Activated CD4-positive, alpha-beta T cell treated with anti-CD3 and anti-CD28 coated beads, Interleukin-2, amount 10 ng/mL, durations not matched to agents 7 days and 5 days (primary cell): Measurements from ENCODE around the gene SUSD6. TPM values are rescaled to one million over a fixed set of nuclear protein-coding genes. Genes with fewer than 3 reads are reported as not detected.
A peak's percentile ranks its signal among the peaks of the same experiment; 100 is the strongest.

Experiments used
- CTCF ChIA-PET: fragments of 350-600 bp; sonication (Branson Sonifier 250); formaldehyde crosslinking; loops from one replicate; lab custom pipeline; 2021; ENCODE audit warnings: antibody characterized with exemption; lab: Charles Lee
- POLR2A ChIA-PET: fragments of 350-600 bp; sonication (Branson Sonifier 250); formaldehyde crosslinking; loops from one replicate; lab custom pipeline; 2021; ENCODE audit warnings: antibody characterized with exemption; lab: Charles Lee
- DNase-seq: peaks from one replicate; pipeline ENCODE4 v3.0.0-alpha.2; 2020
- H3K27ac Mint-ChIP-seq: one replicate; pipeline ENCODE4 v1.8.0; 2021; ENCODE audit warnings: mild to moderate bottlenecking, moderate library complexity, mixed read lengths
- H3K27me3 Mint-ChIP-seq: one replicate; pipeline ENCODE4 v1.8.0; 2021; ENCODE audit warnings: mixed read lengths
- H3K36me3 Mint-ChIP-seq: one replicate; pipeline ENCODE4 v1.8.0; 2021; ENCODE audit warnings: low read depth, mixed read lengths
- H3K4me1 Mint-ChIP-seq: one replicate; pipeline ENCODE4 v1.8.0; 2021; ENCODE audit warnings: mixed read lengths
- H3K4me3 Mint-ChIP-seq: one replicate; pipeline ENCODE4 v1.8.0; 2021; ENCODE audit warnings: mild to moderate bottlenecking, moderate library complexity, mixed read lengths
- H3K9me3 Mint-ChIP-seq: one replicate; pipeline ENCODE4 v1.8.0; 2021; ENCODE audit warnings: mixed read lengths
- total RNA-seq, 2 experiments: library from RNA; stranded (reverse); gene quantifications; one replicate each; pipeline ENCODE4 v1.2.3, GENCODE V29; 2021

SUSD6 gene
- total RNA-seq, 2 experiments from 2014 or later = 42.6 to 45.0 TPM

DNA sequence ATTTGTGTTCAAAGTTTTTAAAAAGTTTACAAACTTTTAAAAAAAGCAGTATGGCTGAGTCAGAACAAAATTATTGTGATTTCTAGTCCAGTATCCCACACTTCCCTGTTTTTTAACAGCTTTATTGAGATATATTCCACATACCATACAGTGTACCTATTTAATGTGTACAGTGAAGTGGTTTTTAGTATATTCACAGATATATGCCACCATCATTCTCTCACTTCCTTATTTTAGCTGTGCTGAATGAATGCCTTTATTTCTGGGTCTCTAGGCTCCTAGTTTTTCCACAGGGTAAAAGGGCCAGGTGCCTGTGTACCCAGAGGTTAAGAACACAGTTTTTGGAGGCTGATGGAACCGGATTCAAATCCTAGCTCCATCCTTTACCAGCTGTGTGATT is 96.7 kb downstream of the SUSD6 start:
- Mint-ChIP-seq H3K27me3 (no peaks in the 10 kb centered on the region), H3K36me3 (peaks cover 76% of the 10 kb centered on the region), H3K27ac (no peak overlapping the region), H3K4me3 (no peak overlapping the region), H3K4me1 (peaks cover 72% of the 10 kb centered on the region), H3K9me3 (no peaks in the 10 kb centered on the region)
- ChIA-PET CTCF (interaction anchor here (0.6 to 2.3 kb wide), 5 partner anchors 8 to 83 kb away, joined by 3 to 7 read pairs (median 3); no protein-coding TSS in a partner anchor), POLR2A (no interaction called here)
- DNase-seq = no peak

DNA sequence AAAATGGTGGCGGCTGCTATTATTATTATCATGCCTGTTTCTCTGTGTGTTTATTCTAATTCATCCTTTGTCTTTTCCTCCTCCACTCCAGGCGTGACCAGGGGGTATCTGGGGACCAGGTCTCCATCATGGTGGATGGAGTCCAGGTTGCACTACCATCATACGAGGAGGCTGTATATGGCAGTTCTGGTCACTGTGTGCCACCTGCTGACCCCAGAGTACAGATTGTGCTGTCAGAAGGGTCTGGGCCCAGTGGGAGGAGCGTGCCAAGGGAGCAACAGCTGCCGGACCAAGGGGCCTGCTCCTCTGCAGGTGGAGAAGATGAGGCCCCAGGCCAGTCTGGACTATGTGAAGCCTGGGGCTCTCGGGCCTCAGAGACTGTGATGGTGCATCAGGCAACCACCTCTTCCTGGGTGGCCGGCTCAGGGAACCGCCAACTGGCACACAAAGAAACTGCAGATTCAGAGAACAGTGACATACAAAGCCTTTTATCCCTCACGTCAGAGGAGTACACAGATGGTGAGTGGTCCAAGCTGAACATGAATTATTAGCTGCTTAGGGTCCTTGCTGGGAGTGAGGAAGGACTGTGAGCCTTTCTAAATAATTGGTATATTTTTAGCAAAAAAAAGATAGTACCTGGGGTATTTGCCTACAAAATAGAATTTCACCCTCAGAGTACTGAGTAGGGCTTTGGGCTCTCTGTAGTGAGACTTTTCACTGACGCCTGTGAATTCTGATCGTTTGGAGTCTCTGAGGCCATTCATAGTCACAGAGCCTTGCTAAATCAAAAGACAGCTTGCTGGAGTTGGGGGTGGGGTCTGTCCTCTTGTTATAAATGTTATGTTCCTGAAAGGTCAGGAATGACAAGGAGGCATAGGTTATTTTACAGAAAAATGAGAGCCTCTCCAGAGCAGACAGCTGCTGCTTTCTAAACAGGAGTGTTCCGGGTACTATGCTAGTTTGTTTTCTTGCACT is 97.5 kb downstream of the SUSD6 start:
- no peaks in the 10 kb centered on the region for H3K9me3 Mint-ChIP-seq
- DNase-seq = peak; percentile 52
- peaks cover 72% of the 10 kb centered on the region for H3K4me1 Mint-ChIP-seq
- ChIA-PET CTCF (interaction anchor here (0.6 to 2.3 kb wide), 9 partner anchors 9 to 124 kb away, joined by 3 to 7 read pairs (median 3); no protein-coding TSS in a partner anchor), POLR2A (interaction anchor here (0.8 kb wide), 1 partner anchor 98 kb away, joined by 3 read pairs; the partner anchor contains the start of gene SUSD6)
- no peaks in the 10 kb centered on the region for H3K27me3 Mint-ChIP-seq
- peaks cover 80% of the 10 kb centered on the region for H3K36me3 Mint-ChIP-seq
- H3K27ac Mint-ChIP-seq = peak overlapping the region; percentile 55
- H3K4me3 Mint-ChIP-seq = no peak overlapping the region

DNA sequence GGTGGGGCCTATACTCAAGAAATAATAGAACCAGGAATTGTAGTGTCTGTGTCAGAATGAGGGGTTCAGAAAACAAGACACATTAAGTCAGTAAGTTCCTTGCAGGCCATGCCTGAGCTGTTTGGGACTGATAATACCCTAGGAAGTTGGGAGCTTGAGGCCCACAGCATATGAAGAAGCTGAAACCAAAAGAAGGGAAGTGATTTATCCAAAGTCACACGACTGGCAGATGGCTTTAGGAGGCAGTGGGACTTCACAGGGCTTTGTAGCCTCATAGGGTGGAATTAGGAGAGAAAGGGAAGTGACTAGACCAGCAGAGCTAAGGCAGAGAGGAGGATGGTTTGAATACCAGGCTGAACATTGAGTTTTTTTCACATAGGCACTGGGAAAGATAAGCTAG is 99.0 kb downstream of the SUSD6 start:
- Mint-ChIP-seq H3K36me3 (peaks cover 79% of the 10 kb centered on the region), H3K9me3 (no peaks in the 10 kb centered on the region), H3K4me3 (no peak overlapping the region), H3K4me1 (peaks cover 72% of the 10 kb centered on the region), H3K27me3 (no peaks in the 10 kb centered on the region), H3K27ac (peak overlapping the region; percentile 6)
- DNase-seq = no peak
- ChIA-PET CTCF (interaction anchor here (1.2 to 2.0 kb wide), 6 partner anchors 8 to 130 kb away, joined by 3 to 6 read pairs (median 4); no protein-coding TSS in a partner anchor), POLR2A (no interaction called here)

DNA sequence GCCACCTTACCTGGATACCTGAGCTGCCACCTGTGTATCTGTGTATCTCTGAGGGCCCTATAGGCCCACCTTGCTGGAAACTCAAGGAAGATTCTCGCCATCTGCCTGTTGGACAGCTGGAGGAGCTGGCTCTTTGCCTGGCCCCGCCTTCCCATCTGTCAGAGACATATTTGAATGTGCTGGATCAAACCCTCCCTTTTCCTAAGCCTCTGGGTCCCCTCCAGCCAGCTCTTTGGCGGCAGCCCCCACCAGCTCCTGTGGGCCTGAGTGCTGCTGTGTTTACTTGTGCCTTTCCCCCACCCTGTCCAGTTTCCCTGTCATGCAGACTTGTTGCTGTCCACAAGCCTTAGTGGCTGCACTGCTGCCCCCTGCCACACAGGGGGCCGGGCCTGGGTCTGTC is 99.7 kb downstream of the SUSD6 start:
- peaks cover 71% of the 10 kb centered on the region for H3K4me1 Mint-ChIP-seq
- no peak overlapping the region for H3K4me3 Mint-ChIP-seq
- no peaks in the 10 kb centered on the region for H3K27me3 Mint-ChIP-seq
- ChIA-PET CTCF (interaction anchor here (0.6 to 2.0 kb wide), 8 partner anchors 9 to 131 kb away, joined by 3 to 6 read pairs (median 4); no protein-coding TSS in a partner anchor), POLR2A (no interaction called here)
- H3K9me3 Mint-ChIP-seq = no peaks in the 10 kb centered on the region
- peak overlapping the region; percentile 77 for H3K27ac Mint-ChIP-seq
- H3K36me3 Mint-ChIP-seq = peaks cover 79% of the 10 kb centered on the region
- DNase-seq = no peak

DNA sequence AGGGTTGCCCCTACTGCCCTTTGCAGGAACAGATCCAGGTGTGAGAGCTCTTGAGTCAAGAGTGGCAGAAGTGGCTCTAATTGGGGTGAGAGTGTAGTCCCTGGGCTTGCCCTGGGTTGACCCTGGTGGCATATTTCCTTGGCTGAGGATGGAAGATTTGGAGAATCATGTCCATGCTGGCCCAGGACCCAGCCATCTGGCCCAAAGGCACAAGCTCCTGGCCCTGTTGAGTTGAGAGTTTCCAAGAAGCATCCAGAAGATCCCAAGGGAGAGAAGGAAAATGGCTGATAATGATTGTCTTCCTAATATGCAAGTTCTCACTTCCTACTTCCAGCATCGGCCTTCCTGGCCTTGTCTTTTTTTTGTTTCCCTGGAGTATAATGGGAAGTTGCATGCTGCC is 100.1 kb downstream of the SUSD6 start:
- H3K9me3 Mint-ChIP-seq = no peaks in the 10 kb centered on the region
- H3K27me3 Mint-ChIP-seq = no peaks in the 10 kb centered on the region
- peaks cover 74% of the 10 kb centered on the region for H3K4me1 Mint-ChIP-seq
- H3K4me3 Mint-ChIP-seq = no peak overlapping the region
- peaks cover 80% of the 10 kb centered on the region for H3K36me3 Mint-ChIP-seq
- H3K27ac Mint-ChIP-seq = peak overlapping the region; percentile 77
- DNase-seq = no peak
- ChIA-PET POLR2A (no interaction called here), CTCF (interaction anchor here (0.9 to 1.9 kb wide), 4 partner anchors 10 to 82 kb away, joined by 3 to 6 read pairs (median 4); no protein-coding TSS in a partner anchor)

DNA sequence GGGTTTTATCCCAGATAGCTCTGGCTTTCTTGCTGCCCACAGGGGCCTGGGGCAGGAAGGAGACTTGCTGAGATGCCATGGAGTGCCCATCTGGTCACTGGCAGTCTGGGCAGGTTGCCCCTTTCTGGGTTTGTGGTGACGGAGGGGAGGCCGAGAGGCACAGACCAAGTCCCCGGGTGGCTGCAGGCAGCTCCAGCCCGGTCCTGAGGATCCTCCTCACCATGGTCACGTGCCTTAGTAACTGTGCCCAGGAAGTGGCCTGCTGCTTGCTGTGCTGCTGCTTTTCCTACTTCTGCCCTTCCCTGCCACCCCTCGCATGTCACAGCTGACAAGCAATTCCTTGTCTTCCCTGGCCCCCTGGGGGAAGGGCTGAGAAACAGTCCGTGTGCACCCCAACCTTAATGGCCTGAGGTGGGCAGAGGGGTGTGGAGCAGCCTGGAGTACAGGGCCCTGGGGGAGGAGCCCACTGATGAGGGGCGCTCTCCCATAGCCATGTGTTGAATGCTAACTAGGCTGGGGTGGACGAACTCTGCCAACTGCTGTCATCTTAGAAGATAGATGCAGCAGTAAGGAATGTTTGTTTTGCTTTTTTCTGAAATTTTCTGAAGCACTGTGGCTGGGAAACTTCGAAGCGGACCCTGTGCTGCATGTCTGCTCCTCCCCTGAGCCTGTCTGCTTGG is 100.6 kb downstream of the SUSD6 start:
- CTCF ChIA-PET = interaction anchor here (0.9 to 1.9 kb wide), 3 partner anchors 10 to 65 kb away, joined by 3 to 6 read pairs (median 3); no protein-coding TSS in a partner anchor
- DNase-seq = no peak
- H3K27ac Mint-ChIP-seq = peak overlapping the region; percentile 87
- no peaks in the 10 kb centered on the region for H3K9me3 Mint-ChIP-seq
- POLR2A ChIA-PET = no interaction called here
- peaks cover 79% of the 10 kb centered on the region for H3K36me3 Mint-ChIP-seq
- no peak overlapping the region for H3K4me3 Mint-ChIP-seq
- H3K4me1 Mint-ChIP-seq = peaks cover 77% of the 10 kb centered on the region
- no peaks in the 10 kb centered on the region for H3K27me3 Mint-ChIP-seq

DNA sequence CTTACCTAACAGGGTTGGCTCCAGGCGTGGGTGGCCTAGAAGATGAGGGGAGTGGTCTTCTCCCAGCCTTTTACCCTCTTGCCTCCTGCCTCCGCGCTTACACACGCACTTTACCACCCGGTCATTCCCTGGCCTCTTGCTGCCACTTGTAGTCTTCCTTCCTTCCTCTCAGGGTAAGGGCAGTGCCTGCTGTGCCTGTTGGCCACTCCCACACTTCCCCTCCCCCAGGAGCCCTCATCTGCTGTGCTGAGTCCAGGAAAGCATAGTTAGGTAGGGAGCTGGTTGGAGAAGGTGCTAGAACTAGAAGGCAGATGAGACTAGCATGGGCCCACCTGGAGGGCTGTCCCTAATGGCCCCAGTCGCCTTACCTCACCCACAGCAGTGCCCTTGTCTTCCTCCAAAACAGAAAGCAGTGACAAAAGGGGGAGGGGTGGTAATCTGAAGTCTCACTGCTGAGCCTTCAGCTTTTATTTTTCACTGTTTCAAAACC is 101.2 kb downstream of the SUSD6 start:
- peak; percentile 53 for DNase-seq
- Mint-ChIP-seq H3K27me3 (no peaks in the 10 kb centered on the region), H3K27ac (peak overlapping the region; percentile 87), H3K4me1 (peaks cover 78% of the 10 kb centered on the region), H3K9me3 (no peaks in the 10 kb centered on the region), H3K36me3 (peaks cover 76% of the 10 kb centered on the region), H3K4me3 (no peak overlapping the region)
- POLR2A ChIA-PET = no interaction called here
- CTCF ChIA-PET = interaction anchor here (0.6 to 1.6 kb wide), 3 partner anchors 10 to 28 kb away, joined by 3 to 4 read pairs (median 3); no protein-coding TSS in a partner anchor

DNA sequence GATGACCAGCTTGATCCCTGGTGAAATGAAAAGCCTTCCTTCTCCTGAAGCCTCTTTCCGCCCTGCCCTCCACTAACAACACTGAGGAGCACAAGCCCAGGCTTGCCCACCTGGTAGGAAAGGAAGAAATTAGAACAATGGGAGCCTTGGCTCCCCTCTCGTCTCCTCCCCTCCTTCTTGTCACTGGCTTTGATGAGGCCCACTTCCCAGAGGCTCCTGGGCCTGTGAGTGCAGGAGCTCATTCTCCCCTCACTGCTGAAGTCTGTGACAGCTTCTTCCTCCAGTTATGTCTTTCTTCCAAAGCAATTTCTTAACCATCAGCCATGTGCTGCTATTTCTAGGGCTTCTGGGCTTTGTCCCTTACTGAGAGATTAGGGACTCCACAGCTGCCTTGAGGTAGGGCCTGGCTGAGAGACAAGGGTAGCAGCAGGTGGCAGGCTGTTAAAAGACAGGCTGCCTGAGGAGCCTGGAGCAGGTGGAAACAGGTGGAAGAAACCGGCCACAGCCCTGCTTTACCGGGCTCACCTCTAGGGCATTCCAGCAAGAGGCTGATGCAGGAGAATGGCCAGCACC is 101.9 kb downstream of the SUSD6 start:
- peaks cover 74% of the 10 kb centered on the region for H3K36me3 Mint-ChIP-seq
- CTCF ChIA-PET = interaction anchor here (0.6 to 2.2 kb wide), 12 partner anchors 8 to 133 kb away, joined by 3 to 8 read pairs (median 3); no protein-coding TSS in a partner anchor

DNA sequence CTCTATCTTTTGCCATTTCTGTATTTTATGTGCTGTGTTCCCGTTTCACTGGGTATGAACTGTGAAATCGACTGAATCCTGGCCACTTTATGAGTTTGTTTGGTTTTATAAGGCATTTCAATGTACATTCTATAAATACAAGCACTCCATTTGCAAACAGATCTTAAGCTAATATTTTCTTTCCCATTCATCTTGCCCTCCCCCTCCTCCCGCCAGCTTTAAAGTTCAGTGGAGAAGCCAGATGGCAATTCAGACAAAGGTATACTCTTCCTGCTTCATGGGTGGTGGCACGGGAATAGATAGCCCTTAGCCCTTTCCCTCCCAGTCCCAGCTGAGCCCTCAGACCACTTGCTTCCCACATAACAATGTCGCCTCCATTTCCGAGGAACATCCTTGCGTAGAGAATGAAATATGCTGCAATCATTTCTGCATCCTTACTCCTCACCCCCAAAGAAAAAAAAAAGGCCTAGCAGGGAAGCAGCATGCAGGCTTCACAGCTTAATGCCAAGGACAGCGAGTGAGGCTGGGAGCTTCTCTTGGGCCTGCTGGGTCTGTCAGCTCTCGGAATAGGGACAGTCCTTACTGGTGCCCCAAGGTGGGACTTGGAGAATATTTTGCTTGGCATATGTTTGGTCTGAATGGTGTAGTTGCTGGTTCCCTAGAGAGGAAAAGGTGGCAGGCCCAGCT is 102.7 kb downstream of the SUSD6 start:
- POLR2A ChIA-PET = no interaction called here

More for the DNA sequence above, 101.9 kb downstream of the SUSD6 start:
- Mint-ChIP-seq H3K4me1 (peaks cover 78% of the 10 kb centered on the region), H3K4me3 (no peak overlapping the region), H3K9me3 (no peaks in the 10 kb centered on the region), H3K27ac (peak overlapping the region; percentile 87), H3K27me3 (no peaks in the 10 kb centered on the region)
- POLR2A ChIA-PET = interaction anchor here (0.5 kb wide), 1 partner anchor 1186 kb away, joined by 3 read pairs; no protein-coding TSS in a partner anchor
- no peak for DNase-seq

DNA sequence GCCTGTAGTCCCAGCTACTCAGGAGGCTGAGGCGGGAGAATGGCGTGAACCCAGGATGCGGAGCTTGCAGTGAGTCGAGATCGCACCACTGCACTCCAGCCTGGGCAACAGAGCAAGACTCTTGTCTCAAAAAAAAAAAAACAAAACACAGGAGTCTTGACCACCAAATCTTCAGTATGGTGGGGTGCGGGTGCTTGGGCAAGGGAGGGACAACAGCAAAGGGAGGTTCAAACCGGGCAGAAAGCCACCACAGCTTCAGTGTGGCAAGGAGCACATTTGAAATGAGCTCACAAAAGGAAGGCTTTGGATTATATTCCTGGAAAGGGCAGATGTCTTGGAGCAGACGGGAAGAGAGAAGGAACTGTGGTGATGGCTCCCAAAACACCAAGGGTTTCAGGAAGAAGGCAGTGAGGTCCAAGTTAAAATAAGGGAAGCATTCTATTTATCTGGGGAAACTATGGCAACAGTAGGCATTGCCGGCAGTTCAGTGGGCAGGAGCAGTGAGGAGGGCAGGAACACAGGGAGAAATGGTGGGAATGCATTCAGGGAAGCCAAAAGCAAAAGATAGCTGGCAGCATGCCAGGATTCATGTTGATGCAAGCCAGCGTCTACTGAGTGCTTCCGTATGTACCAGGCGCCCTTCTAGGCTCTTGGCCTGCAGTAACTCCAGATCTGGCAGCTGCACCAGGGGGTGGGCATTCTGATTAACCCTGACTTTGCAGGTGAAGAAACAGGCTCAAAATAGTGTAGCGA is 104.5 kb downstream of the SUSD6 start:
- Mint-ChIP-seq H3K9me3 (no peaks in the 10 kb centered on the region), H3K4me1 (peaks cover 64% of the 10 kb centered on the region), H3K4me3 (no peak overlapping the region), H3K36me3 (peaks cover 52% of the 10 kb centered on the region), H3K27ac (peak overlapping the region; percentile 78), H3K27me3 (no peaks in the 10 kb centered on the region)
- POLR2A ChIA-PET = no interaction called here
- CTCF ChIA-PET = interaction anchor here (1.0 to 2.2 kb wide), 5 partner anchors 11 to 41 kb away, joined by 3 to 8 read pairs (median 5); no protein-coding TSS in a partner anchor
- DNase-seq = no peak

More for the DNA sequence above, 102.7 kb downstream of the SUSD6 start:
- Mint-ChIP-seq H3K27me3 (no peaks in the 10 kb centered on the region), H3K4me3 (no peak overlapping the region), H3K36me3 (peaks cover 68% of the 10 kb centered on the region), H3K27ac (no peak overlapping the region), H3K9me3 (no peaks in the 10 kb centered on the region), H3K4me1 (peaks cover 74% of the 10 kb centered on the region)
- DNase-seq = no peak
- CTCF ChIA-PET = interaction anchor here (0.6 to 2.2 kb wide), 11 partner anchors 9 to 134 kb away, joined by 3 to 8 read pairs (median 3); no protein-coding TSS in a partner anchor
